Measurements from ENCODE around the gene SOCS7.

Gene SOCS7

GRCh38 chr17:38442548-38442947, 90.9 kb downstream of the SOCS7 start:
- no peak for DNase-seq

DNA sequence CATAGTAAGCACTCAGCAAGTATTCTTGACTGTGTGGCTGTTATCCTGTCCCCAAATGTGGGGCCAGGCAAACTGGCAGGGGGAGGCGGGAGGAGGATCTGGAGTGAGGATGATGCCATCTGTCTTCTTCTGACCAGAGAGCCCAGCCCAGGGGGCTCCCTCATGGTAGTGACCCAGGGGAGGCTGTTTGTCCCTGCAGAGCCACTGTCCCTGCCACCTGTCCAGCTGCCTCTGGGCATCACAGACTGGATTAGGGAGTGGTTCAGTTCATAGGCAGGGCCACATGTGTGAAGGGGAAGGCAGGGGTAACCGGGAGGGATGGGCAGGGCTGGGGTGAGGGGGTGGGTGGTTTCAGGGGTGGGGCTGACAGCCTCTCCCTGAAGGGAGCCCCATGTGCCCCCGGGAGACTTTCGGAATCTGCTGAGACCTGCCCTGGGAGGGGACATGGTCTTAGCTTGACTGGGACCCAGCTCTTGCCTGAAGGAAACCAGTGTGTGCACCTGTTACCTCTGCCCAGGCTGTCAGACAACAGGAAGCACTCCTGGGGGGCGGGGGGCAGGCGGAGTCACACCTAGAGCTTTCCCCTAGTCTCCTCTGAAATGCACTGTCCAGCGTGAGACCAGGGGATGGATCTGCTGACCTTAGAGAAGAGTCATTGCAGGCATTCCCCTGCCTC, 91.8 kb downstream of the SOCS7 start:
- no peak for DNase-seq

GRCh38 chr17:38444151-38444550, 92.5 kb downstream of the SOCS7 start:
- DNase-seq = peak; percentile 31

DNA sequence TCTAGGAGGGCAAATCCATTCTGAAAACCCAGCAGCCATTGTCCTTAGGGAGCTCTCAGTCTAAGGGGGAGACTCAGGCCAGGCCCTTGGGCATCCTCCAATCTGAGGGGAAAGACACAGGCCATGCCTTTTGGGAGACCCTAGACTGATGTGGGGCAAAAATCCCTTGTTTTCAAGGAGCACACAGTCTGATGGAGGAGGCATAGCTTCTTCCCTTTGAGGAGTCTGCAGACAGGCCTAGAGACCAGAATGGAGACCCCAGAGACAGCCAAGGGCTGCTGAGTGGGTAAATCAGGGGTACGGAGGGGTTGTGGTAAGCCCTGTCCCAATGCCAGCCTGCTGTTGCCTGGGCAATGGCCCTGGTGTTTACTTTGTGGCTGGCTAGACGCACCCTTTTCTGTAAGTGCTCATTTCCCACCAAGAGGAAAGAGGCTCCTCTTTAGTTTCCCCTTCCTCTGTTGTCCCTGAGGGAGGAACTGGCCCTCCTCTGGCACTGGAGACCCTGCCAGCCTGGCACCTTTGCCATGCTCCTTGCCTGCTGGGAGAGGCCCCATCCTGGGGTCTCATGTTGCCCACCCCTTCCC, 96.0 kb downstream of the SOCS7 start:
- no peak for DNase-seq

DNA sequence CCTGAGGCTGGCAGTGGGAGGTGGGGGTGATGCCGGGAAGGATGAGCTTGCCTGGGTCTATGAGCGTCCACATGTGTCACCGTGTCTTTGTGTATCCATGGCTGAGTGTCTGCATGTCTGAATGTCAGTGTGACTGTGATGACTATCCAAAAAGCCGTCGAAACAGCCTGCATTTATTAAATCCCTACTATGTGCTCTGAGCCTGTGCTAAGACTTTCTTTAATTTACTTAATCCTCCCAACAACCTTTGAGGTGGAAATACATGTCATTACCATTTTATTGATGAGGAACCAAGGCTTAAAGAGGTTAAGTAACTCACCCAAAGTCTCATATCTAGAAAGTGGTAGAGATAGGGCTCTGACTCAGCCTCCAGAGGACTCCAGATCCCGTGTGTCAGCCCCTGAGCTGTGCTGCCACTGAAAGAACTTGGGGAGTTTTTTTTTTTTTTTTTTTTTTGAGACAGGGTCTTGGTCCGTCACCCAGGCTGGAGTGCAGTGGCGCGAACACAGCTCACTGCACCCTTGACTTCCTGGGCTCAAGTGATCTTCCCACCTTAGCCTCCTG, 96.6 kb downstream of the SOCS7 start:
- no peak for DNase-seq

GRCh38 chr17:38449364-38449763, 97.7 kb downstream of the SOCS7 start:
- DNase-seq = no peak

- no peak for DNase-seq
Measured at GRCh38 chr17:38450557-38451029, 98.9 kb downstream of the SOCS7 start.

GRCh38 chr17:38451030-38451839, 99.6 kb downstream of the SOCS7 start:
- DNase-seq = no peak

DNA sequence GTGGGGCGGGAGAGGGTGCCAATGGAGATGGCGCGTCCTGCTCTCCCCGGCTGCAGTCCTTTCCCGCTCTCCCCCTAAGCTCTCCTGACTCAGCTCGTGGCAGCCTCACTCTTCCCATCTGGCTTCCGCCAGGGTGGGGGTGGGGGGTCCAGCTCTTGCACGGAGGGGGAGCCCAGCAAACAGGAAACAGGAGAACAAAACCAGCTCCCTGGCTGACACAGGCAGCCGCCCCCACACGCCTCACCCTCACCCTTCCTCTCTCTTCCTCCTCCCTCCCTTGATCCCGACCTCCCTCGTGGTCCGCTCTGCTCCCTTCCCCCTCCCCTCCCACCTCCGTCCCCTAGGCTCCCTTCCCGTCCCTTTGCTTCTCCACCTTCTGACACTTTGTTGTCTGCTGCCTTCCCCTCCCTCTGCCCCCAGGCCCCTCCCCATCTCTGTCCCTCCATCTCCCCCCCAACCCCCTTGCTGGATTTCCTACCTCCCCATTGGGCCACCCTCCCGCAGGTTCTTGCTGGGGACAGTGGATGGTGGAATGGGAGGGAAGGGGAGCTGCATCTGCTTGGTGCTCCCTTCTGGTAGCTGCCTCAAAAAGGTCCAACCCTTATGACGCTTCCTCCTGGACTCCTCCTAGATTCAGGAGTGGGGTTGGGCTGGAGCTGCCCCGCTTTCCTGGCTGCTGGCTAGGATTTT, 100.3 kb downstream of the SOCS7 start:
- DNase-seq = no peak

DNA sequence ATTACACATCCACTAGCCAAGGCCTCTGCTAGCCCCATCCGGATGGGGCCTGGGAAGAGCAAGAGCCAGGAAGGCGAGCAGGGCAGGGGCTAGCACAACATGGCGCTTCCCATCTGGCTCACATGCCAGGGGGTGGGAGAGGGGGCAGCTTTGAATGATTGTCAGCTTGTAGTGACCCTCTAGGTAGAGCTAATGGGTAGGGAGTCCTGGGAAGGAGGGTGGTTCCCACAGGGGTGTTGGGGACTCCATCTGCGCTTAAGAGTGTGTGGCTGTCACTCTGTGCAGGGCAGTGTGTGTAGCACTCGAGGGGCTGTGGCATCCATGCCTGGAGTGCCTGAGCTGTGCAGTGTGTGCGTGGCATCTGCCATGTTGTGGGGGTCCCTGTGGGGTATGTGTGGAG, 101.1 kb downstream of the SOCS7 start:
- DNase-seq = no peak

DNA sequence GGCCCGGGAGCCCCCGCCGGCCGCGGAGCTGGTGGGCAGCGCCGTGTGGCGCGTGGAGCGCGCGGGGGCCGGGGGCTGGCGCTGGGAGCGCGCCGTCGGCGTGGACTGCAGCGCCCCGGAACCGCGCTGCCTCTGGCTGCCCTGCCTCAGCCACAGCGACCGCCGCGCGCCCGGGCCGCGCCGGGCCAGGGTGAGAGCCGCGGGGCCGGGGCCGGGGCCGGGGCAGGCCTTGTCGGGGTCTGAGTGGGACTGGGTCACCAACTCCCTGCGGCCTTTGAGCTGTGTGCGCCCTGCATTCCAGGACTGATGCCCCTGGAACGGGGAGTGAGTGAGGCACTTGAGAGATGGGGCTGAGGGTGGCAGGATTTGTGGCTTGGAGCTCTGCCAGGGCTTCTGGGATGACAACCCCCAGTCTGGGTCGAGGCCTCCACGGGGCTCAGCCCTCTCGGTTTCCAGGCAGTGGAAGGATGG, 102.3 kb downstream of the SOCS7 start:
- peak; percentile 23 for DNase-seq

DNA sequence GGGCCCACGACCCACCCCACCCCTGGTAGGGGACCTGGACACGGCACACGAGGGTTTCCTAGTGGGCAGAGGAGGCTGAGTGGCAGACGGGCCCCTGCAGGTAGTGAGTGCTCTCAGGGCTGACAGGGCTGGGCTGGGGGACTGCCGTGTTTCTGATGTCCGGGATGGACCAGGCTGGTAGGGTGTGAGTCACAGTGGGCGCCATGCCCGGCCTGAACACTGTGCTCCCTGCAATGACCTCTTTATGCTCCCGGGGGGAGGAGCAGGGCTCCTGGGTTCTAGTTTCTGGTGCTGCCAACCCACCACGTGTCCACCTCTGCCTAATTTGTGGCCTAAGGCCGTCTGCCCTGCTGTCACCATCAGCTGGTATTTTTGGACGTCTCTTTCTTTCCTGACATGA, 102.9 kb downstream of the SOCS7 start:
- DNase-seq = no peak
